HG03457 (cell line): ENCODE results near the gene SUPT4H1.
A peak's percentile ranks its signal among the peaks of the same experiment; 100 is the strongest.
"Not testable (repeated sequence)": the region's sequence is repeated elsewhere in the genome, so short reads cannot be mapped to it uniquely, and the experiment has no call there.

Experiments
- ATAC-seq: cut with Tn5 transposase; IDR thresholded peaks from one replicate; pipeline ENCODE4 v1.9.1; 2021; ENCODE audit warnings: moderate number of reproducible peaks; ENCODE audit not compliant: unreplicated experiment

Gene SUPT4H1

GRCh38 chr17:58341861-58342475 lies 10.0 kb downstream of the SUPT4H1 start:
- ATAC-seq = no peak

GRCh38 chr17:58341136-58341860 lies 10.7 kb downstream of the SUPT4H1 start:
- not testable (repeated sequence) for ATAC-seq

GRCh38 chr17:58340405-58340876 lies 11.6 kb downstream of the SUPT4H1 start:
- no peak for ATAC-seq

GRCh38 chr17:58339755-58340404 lies 12.1 kb downstream of the SUPT4H1 start:
- no peak for ATAC-seq

- no peak for ATAC-seq
Measured at GRCh38 chr17:58338841-58339754, 12.9 kb downstream of the SUPT4H1 start.

- ATAC-seq = peak; percentile 1
Measured at GRCh38 chr17:58338454-58338840, 13.6 kb downstream of the SUPT4H1 start.

- ATAC-seq = peak; percentile 38
Measured at GRCh38 chr17:58337600-58338453, 14.2 kb downstream of the SUPT4H1 start.

GRCh38 chr17:58337210-58337599 lies 14.8 kb downstream of the SUPT4H1 start:
- no peak for ATAC-seq

GRCh38 chr17:58336456-58337209 lies 15.4 kb downstream of the SUPT4H1 start:
- no peak for ATAC-seq

- no peak for ATAC-seq
Measured at GRCh38 chr17:58335779-58336455, 16.1 kb downstream of the SUPT4H1 start.

GRCh38 chr17:58335061-58335731 lies 16.8 kb downstream of the SUPT4H1 start:
- ATAC-seq = no peak

GRCh38 chr17:58334661-58335060 lies 17.3 kb downstream of the SUPT4H1 start:
- no peak for ATAC-seq

- no peak for ATAC-seq
Measured at GRCh38 chr17:58334256-58334655, 17.7 kb downstream of the SUPT4H1 start.

GRCh38 chr17:58333736-58334207 lies 18.2 kb downstream of the SUPT4H1 start:
- no peak for ATAC-seq

- no peak for ATAC-seq
Measured at GRCh38 chr17:58332778-58333735, 18.9 kb downstream of the SUPT4H1 start.

- ATAC-seq = no peak
Measured at GRCh38 chr17:58331815-58332777, 19.9 kb downstream of the SUPT4H1 start.
